GM19468 (cell line): ENCODE data around the gene SEC24D.
A peak's percentile ranks its signal among the peaks of the same experiment; 100 is the strongest.
"Not testable (repeated sequence)": the region's sequence is repeated elsewhere in the genome, so short reads cannot be mapped to it uniquely, and the experiment has no call there.

Experiments used
- ATAC-seq: cut with Tn5 transposase; IDR thresholded peaks from one replicate; pipeline ENCODE4 v1.9.1; 2021; ENCODE audit warnings: mild to moderate bottlenecking, moderate library complexity, moderate number of reproducible peaks; ENCODE audit not compliant: unreplicated experiment; ENCODE audit errors: extremely low read depth

The SEC24D gene, protein sequence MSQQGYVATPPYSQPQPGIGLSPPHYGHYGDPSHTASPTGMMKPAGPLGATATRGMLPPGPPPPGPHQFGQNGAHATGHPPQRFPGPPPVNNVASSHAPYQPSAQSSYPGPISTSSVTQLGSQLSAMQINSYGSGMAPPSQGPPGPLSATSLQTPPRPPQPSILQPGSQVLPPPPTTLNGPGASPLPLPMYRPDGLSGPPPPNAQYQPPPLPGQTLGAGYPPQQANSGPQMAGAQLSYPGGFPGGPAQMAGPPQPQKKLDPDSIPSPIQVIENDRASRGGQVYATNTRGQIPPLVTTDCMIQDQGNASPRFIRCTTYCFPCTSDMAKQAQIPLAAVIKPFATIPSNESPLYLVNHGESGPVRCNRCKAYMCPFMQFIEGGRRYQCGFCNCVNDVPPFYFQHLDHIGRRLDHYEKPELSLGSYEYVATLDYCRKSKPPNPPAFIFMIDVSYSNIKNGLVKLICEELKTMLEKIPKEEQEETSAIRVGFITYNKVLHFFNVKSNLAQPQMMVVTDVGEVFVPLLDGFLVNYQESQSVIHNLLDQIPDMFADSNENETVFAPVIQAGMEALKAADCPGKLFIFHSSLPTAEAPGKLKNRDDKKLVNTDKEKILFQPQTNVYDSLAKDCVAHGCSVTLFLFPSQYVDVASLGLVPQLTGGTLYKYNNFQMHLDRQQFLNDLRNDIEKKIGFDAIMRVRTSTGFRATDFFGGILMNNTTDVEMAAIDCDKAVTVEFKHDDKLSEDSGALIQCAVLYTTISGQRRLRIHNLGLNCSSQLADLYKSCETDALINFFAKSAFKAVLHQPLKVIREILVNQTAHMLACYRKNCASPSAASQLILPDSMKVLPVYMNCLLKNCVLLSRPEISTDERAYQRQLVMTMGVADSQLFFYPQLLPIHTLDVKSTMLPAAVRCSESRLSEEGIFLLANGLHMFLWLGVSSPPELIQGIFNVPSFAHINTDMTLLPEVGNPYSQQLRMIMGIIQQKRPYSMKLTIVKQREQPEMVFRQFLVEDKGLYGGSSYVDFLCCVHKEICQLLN

GRCh38 chr4:118835571-118836300 is at the start of gene SEC24D:
TSS of gene SEC24D (minus strand) at chr4:118836126. CDS start at chr4:118833696, 2,430 bp downstream.
- peak; percentile 44 for ATAC-seq

GRCh38 chr4:118884716-118885115 is 48.8 kb upstream of the SEC24D start:
- ATAC-seq: no peak

DNA sequence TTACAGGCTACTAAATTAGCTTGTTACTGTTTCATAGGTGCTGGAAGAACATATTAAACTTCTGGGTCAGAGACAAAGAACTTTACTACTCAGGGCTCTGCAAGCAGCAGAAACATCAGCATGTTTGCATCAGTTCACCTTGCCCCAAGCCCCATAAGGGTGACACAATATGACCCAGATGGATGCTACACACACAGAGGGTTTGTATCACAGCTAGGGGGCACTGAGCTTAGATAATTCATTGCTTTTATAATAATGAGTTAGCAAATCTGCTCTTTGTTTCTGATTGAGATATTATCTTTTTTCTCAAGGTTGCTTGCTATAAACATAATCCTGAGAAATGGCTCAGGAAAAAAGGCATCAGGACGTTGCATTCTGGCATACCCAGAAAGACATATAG is 47.9 kb upstream of the SEC24D start:
- no peak for ATAC-seq

GRCh38 chr4:118881512-118882146 is 45.7 kb upstream of the SEC24D start:
- no peak for ATAC-seq

GRCh38 chr4:118879409-118879808 is 43.5 kb upstream of the SEC24D start:
- no peak for ATAC-seq

- ATAC-seq: not testable (repeated sequence)
These were observed 42.6 kb upstream of the SEC24D start for GRCh38 chr4:118878507-118878906.

DNA sequence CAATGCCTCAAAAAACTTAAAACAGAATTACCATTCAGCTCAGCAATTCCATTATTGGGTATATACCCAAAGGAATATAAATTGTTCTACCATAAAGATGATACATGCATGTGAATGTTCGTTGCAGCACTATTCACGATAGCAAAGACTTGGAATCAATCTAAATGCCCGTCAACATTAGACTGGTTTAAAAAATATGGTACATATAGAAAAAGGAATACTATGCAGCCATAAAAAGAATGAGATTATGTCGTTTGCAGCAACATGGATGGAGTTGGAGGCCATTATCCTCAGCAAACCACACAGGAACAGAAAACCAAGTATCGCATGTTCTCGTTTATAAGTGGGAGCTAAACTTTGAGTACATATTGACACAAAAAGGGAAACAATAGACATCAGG is 41.9 kb upstream of the SEC24D start:
- no peak for ATAC-seq

DNA sequence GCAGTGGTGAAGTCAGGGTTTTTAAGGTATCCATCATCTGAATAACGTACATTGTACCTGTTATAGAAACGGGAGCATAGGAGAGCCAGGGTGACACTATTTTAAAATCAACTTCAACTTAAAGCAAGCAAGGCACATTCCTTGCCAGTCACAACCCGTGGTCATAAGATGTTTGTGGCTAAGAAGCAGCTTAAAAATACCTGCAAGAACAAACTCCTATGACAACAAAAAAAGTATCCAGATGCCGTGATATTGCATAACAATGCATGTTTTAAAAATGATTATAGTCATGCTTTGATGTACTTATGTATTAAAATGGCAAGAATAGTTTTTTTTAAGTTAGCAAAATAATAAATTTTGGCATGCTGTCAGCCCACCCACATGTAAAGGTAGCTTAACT is 36.3 kb upstream of the SEC24D start:
- ATAC-seq: no peak

GRCh38 chr4:118869808-118870342 is 33.9 kb upstream of the SEC24D start:
- no peak for ATAC-seq

GRCh38 chr4:118867311-118868067 is 31.6 kb upstream of the SEC24D start:
- ATAC-seq: no peak

DNA sequence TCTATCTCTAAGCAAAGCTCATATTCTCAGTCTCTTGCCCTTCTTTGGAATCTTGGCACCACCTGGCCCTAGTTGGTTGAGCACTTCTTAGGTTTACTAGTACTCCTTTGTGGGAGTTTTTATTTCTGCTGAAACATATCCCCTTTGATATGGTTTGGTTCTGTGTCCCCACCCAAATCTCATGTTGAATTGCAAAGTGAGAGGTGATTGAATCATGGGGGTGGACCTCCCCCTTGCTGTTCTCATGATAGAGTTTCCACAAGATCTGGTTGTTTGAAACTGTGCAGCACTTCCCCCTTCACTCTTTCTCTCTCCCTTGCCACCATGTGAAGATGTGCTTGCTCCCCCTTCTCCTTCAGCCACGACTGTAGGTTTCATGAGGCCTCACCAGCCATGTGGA is 30.5 kb upstream of the SEC24D start:
- ATAC-seq: no peak

DNA sequence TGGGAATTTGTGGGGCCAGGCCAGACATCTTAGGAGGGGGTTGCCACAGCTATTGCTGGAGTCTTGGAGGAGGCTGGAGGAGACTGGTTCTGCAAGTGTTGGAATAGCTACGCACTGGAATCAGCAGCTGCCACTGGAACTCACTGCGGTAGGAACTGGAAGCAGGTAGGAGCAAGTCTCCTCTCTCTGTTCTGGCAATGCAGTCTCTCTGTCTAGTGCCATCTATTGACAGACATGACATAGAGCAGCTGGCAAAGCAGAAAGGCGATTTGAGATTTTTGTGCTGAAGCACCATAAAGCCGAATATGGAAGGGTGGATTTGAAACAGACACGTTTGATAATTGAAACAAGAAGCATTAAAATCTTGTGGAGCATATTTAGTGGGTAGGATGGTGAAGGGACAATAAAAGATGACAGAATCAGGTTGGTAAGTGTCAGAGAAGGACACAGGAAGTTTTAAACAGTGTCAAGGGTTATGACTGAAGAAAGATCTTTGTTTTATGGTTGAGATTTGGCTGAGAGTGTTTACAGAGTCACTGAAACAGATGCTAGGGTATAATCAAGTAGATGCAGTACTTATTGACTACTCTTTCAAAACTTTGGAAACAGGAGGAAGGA is 29.3 kb upstream of the SEC24D start:
- ATAC-seq: peak; percentile 70

GRCh38 chr4:118858779-118859178 is 22.9 kb upstream of the SEC24D start:
- ATAC-seq: no peak

GRCh38 chr4:118857760-118858159 is 21.8 kb upstream of the SEC24D start:
- no peak for ATAC-seq

DNA sequence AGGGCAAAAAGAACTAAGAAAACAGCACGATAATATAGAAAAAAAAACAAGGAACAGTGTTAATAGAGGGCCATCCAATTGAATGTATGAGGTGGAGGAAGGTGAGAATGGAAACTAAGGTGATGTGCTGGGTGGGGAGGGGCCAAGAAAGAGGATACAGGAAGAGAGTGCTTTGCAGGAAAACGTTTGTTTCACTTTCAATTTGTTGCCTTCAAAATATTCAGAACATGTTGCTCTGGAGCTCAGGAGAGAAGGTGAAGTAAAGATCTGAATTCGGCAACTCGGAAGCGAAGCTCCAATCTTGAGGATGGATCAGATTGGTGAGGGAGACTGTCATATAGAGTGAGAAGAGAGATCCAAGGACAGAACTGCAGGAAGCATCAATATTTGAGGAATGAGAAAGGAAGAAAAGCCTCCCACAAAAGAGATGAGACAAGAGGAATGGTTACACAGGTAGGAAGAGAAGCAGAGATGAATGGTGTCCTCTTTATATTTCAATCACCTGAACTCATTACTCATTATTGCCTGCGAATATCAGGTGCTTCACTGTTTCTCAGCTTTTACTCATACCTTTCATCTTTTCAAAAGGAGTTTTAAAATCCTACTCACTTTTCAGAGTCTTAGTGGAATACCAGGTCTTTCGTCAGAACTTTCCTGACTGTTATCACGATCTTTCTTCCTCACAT is 14.7 kb upstream of the SEC24D start:
- ATAC-seq: peak; percentile 52

GRCh38 chr4:118849867-118850487 is 14.1 kb upstream of the SEC24D start:
- ATAC-seq: no peak

GRCh38 chr4:118848901-118849300 is 13.0 kb upstream of the SEC24D start:
- ATAC-seq: no peak
